A673 (cell line): ENCODE data around the gene HLA-C.

Experiments used
- CTCF ChIP-seq: fragments of 300-800, 200-600 bp; sonication (generic); conservative IDR thresholded peaks from 2 replicates; pipeline ENCODE4 v1.5.1; 2017; ENCODE audit warnings: low read depth, mild to moderate bottlenecking, antibody characterized with exemption, low read length, moderate library complexity, mixed read lengths
- EZH2 ChIP-seq: fragments of 200-600 bp; sonication (generic); IDR thresholded peaks from 2 replicates; pipeline ENCODE4 v1.6.1; 2017; ENCODE audit warnings: borderline replicate concordance, low read depth, mild to moderate bottlenecking, mixed read lengths, antibody characterized with exemption, low read length; ENCODE audit not compliant: poor library complexity, severe bottlenecking

- TF ChIP-seq CTCF (no peak), EZH2 (no peak)
Observed at GRCh38 chr6:31287619-31288018, 15.7 kb upstream of the HLA-C start.
